Endothelial cell of umbilical vein (primary cell): Measurements from ENCODE around the gene FOXJ3. TPM values are rescaled to one million over a fixed set of nuclear protein-coding genes. Genes with fewer than 3 reads are reported as not detected.

Experiments
- BruUV-seq: library from RNA; stranded (reverse); fragments of 400-500 nt; replicated peaks from 2 replicates; lab custom pipeline; 2021; lab: Mats Ljungman, UMichigan
- CTCF ChIA-PET: fragments of 300-600, 350-600 bp; sonication (Branson Sonifier 250); formaldehyde crosslinking; loops from one replicate; lab custom pipeline; 2021; ENCODE audit warnings: antibody characterized with exemption, inconsistent platforms; lab: Charles Lee
- POLR2A ChIA-PET: fragments of 300-600, 350-600 bp; sonication (Branson Sonifier 250); formaldehyde crosslinking; loops from one replicate; lab custom pipeline; 2021; ENCODE audit warnings: antibody characterized with exemption, inconsistent platforms; lab: Charles Lee
- DNase-seq: peaks from one replicate; pipeline ENCODE4 v3.0.0-alpha.2; 2011; ENCODE audit warnings: low read depth, low spot score
- FAIRE-seq: peaks from 2 replicates; lab custom pipeline; 2011; peaks lifted over from hg19 to GRCh38; lab: Jason Lieb, UNC
- H2AFZ ChIP-seq: 2 replicates; pipeline ENCODE4 v1.6.0; 2012; ENCODE audit warnings: low read depth, low read length, control low read depth, inconsistent platforms
- H3K27ac ChIP-seq: 2 replicates; pipeline ENCODE4 v1.5.1; 2011; ENCODE audit warnings: low read depth, mild to moderate bottlenecking, control low read depth, low read length, moderate library complexity; ENCODE audit not compliant: insufficient read depth
- H3K27me3 ChIP-seq, 2 experiments: 2 replicates each; pipeline versions ENCODE4 v1.6.0 to v1.6.1; 2011; ENCODE audit warnings: low read length in 2 of 2, mixed read lengths in 1 of 2; ENCODE audit not compliant: control insufficient read depth in 2 of 2, insufficient read depth in 2 of 2
- H3K36me3 ChIP-seq, 2 experiments: 2 replicates in 1 of 2; 3 replicates in 1 of 2; pipeline ENCODE4 v1.5.1; 2011; ENCODE audit warnings: low read length in 2 of 2, mild to moderate bottlenecking in 1 of 2, moderate library complexity in 1 of 2; ENCODE audit not compliant: control insufficient read depth in 2 of 2, insufficient read depth in 2 of 2; ENCODE audit errors: extremely low read depth in 1 of 2
- H3K4me1 ChIP-seq: 3 replicates; pipeline ENCODE4 v1.5.1; 2011; ENCODE audit warnings: mild to moderate bottlenecking, low read length; ENCODE audit not compliant: control insufficient read depth, insufficient read depth; ENCODE audit errors: extremely low read depth
- H3K4me2 ChIP-seq: 2 replicates; pipeline ENCODE4 v1.6.1; 2011; ENCODE audit warnings: low read length, control low read depth, mixed read lengths; ENCODE audit not compliant: insufficient read depth
- H3K4me3 ChIP-seq, 3 experiments: fragments of 200-600 bp in 1 of 3; sonication (generic), shearing (Covaris generic) in 1 of 3; replicated peaks in 1 of 3; 2 replicates each; pipeline ENCODE4 v1.5.1; 2011 to 2016; ENCODE audit warnings: control low read depth in 3 of 3, low read length in 3 of 3, mild to moderate bottlenecking in 2 of 3, inconsistent platforms in 1 of 3, low read depth in 1 of 3, moderate library complexity in 1 of 3; ENCODE audit not compliant: insufficient read depth in 1 of 3
- H3K79me2 ChIP-seq: 2 replicates; pipeline ENCODE4 v1.6.0; 2012; ENCODE audit warnings: low read length, inconsistent platforms; ENCODE audit not compliant: control insufficient read depth, insufficient read depth
- H3K9ac ChIP-seq: replicated peaks from 2 replicates; pipeline ENCODE3; 2011; ENCODE audit warnings: low read length, control low read depth; ENCODE audit not compliant: insufficient read depth; ENCODE audit errors: extremely low read depth
- H3K9me1 ChIP-seq: replicated peaks from 3 replicates; pipeline ENCODE4 v1.6.0; 2011; ENCODE audit warnings: mild to moderate bottlenecking, low read length; ENCODE audit not compliant: control insufficient read depth, insufficient read depth; ENCODE audit errors: extremely low read depth
- H3K9me3 ChIP-seq: replicated peaks from 2 replicates; pipeline ENCODE4 v1.5.1; 2012; ENCODE audit warnings: low read length, inconsistent platforms; ENCODE audit not compliant: control insufficient read depth, insufficient read depth
- H4K20me1 ChIP-seq: replicated peaks from 2 replicates; pipeline ENCODE3; 2011; ENCODE audit warnings: mild to moderate bottlenecking, low read length; ENCODE audit not compliant: control insufficient read depth, insufficient read depth; ENCODE audit errors: extremely low read depth
- CTCF ChIP-seq, 2 donors: IDR thresholded peaks; 1 replicate in 1 of 2; 2 replicates in 1 of 2; pipeline ENCODE4 v1.5.1; 2011; ENCODE audit warnings: low read length in 2 of 2, mild to moderate bottlenecking in 2 of 2, moderate library complexity in 2 of 2, control low read depth in 1 of 2, inconsistent platforms in 1 of 2, low read depth in 1 of 2; ENCODE audit not compliant: insufficient read depth in 1 of 2; ENCODE audit errors: extremely low read depth in 1 of 2
- EZH2 ChIP-seq: IDR thresholded peaks from 2 replicates; pipeline ENCODE4 v1.6.1; 2012; ENCODE audit warnings: borderline replicate concordance, low read depth, mild to moderate bottlenecking, moderate library complexity, low read length, inconsistent platforms; ENCODE audit not compliant: severe bottlenecking
- FOS ChIP-seq: IDR thresholded peaks from 2 replicates; pipeline ENCODE4 v1.6.1; 2011; ENCODE audit warnings: mild to moderate bottlenecking, low read length, moderate library complexity, borderline replicate concordance; ENCODE audit not compliant: insufficient read depth
- GATA2 ChIP-seq: IDR thresholded peaks from 2 replicates; pipeline ENCODE4 v1.7.0; 2011; ENCODE audit warnings: low read depth, mild to moderate bottlenecking, moderate library complexity, mixed read lengths, low read length; ENCODE audit not compliant: insufficient read length, insufficient read depth
- JUN ChIP-seq: IDR thresholded peaks from 2 replicates; pipeline ENCODE4 v1.6.1; 2011; ENCODE audit warnings: borderline replicate concordance, low read depth; ENCODE audit not compliant: insufficient read length, insufficient read depth
- MAX ChIP-seq: IDR thresholded peaks from 2 replicates; pipeline ENCODE4 v1.6.1; 2011; ENCODE audit not compliant: insufficient read depth, insufficient read length
- MYC ChIP-seq: IDR thresholded peaks from one replicate; pipeline ENCODE4 v1.6.1; 2011; ENCODE audit warnings: mild to moderate bottlenecking, low read depth, low read length
- POLR2A ChIP-seq: IDR thresholded peaks from 2 replicates; pipeline ENCODE4 v1.6.1; 2012; ENCODE audit warnings: low read depth, mild to moderate bottlenecking, control low read depth, low read length
- POLR2AphosphoS5 ChIP-seq: IDR thresholded peaks from 2 replicates; pipeline ENCODE4 v1.6.1; 2012; ENCODE audit warnings: low read depth, mild to moderate bottlenecking, control low read depth, low read length, moderate library complexity; ENCODE audit not compliant: insufficient read depth
- dilution Hi-C: fragments of 300-500 bp; cut with MboI; formaldehyde crosslinking; loops from one replicate; pipeline ENCODE4 v1.15.0; 2019; ENCODE audit warnings: low sequenced_read_pairs; ENCODE audit not compliant: extremely low pct_ligation_motif_present
- intact Hi-C: fragments of 100-400 bp; cut with micrococcal nuclease; formaldehyde crosslinking; loops from one replicate; pipeline ENCODE4 v1.10.0; 2022
- polyA plus RNA-seq, 4 experiments: library from polyadenylated mRNA; depleted of rRNA in 3 of 4; stranded (reverse) in 3 of 4; unstranded in 1 of 4; fragments of >200 nt; gene quantifications; 2 replicates each; pipeline versions ENCODE4 v1.2.1 to v1.2.3, GENCODE V29; 2011 to 2012; ENCODE audit warnings: missing spikeins in 1 of 4
- total RNA-seq: library from RNA; stranded (reverse); gene quantifications from 2 replicates; pipeline ENCODE4 v1.2.3, GENCODE V29; 2021

Gene FOXJ3
- total and polyA plus RNA-seq, 2 donors (not counting 3 experiments of a cell fraction or from before 2014, with no cell fraction given) = 34.7 to 38.8 TPM

GRCh38 chr1:42198251-42198650 is 136.8 kb downstream of the FOXJ3 start:
- Histone ChIP-seq H3K9me1 (no peaks in the 10 kb centered on the region), H3K27me3 (no peaks in the 10 kb centered on the region), H2AFZ (no peak overlapping the region), H3K9ac (no peak overlapping the region), H3K79me2 (peaks cover 1% of the 10 kb centered on the region), H4K20me1 (peaks cover 2% of the 10 kb centered on the region), H3K4me2 (no peak overlapping the region), H3K4me1 (no peaks in the 10 kb centered on the region), H3K9me3 (no peaks in the 10 kb centered on the region), H3K27ac (no peak overlapping the region), H3K4me3 (no peak overlapping the region), H3K36me3 (peaks cover 0 to 5% of the 10 kb centered on the region in 2 experiments)
- no peak for TF ChIP-seq GATA2
- no TSS peak for BruUV-seq
- intact Hi-C loops (no loop called here), dilution Hi-C loops (no loop called here)
- FAIRE-seq = no peak
- CTCF ChIA-PET = no interaction called here
- DNase-seq = no peak
- POLR2A ChIA-PET = no interaction called here

GRCh38 chr1:42195841-42196240 is 139.2 kb downstream of the FOXJ3 start:
- intact Hi-C loops (no loop called here), dilution Hi-C loops (no loop called here)
- Histone ChIP-seq H3K36me3 (peaks cover 0 to 7% of the 10 kb centered on the region in 2 experiments), H3K4me2 (no peak overlapping the region), H3K9me1 (no peaks in the 10 kb centered on the region), H3K4me1 (no peaks in the 10 kb centered on the region), H3K79me2 (peaks cover 1% of the 10 kb centered on the region), H2AFZ (no peak overlapping the region), H3K9me3 (no peaks in the 10 kb centered on the region), H3K27ac (no peak overlapping the region), H3K27me3 (no peaks in the 10 kb centered on the region), H3K4me3 (no peak overlapping the region), H3K9ac (no peak overlapping the region), H4K20me1 (peaks cover 2% of the 10 kb centered on the region)
- TF ChIP-seq POLR2A (no peak), MAX (no peak), JUN (no peak), FOS (no peak), EZH2 (no peak), GATA2 (no peak), CTCF (IDR thresholded peaks at IDR 0.05; ENCODE audit: extremely low read depth in 1 of 2, insufficient read depth in 1 of 2, low read depth in 1 of 2, low read length in 2 of 2) (no peak), MYC (no peak), POLR2AphosphoS5 (no peak)
- BruUV-seq = no TSS peak
- CTCF ChIA-PET = interaction anchor here (1.0 kb wide), 1 partner anchor 22 kb away, joined by 3 read pairs; no protein-coding TSS in a partner anchor
- DNase-seq (no peak), FAIRE-seq (no peak)
- POLR2A ChIA-PET = no interaction called here
